ENCODE measurements around the gene PKM. TPM values are rescaled to one million over a fixed set of nuclear protein-coding genes. Genes with fewer than 3 reads are reported as not detected.

PKM gene
- total RNA-seq, 2 experiments from 2014 or later: 202 to 203 TPM

DNA sequence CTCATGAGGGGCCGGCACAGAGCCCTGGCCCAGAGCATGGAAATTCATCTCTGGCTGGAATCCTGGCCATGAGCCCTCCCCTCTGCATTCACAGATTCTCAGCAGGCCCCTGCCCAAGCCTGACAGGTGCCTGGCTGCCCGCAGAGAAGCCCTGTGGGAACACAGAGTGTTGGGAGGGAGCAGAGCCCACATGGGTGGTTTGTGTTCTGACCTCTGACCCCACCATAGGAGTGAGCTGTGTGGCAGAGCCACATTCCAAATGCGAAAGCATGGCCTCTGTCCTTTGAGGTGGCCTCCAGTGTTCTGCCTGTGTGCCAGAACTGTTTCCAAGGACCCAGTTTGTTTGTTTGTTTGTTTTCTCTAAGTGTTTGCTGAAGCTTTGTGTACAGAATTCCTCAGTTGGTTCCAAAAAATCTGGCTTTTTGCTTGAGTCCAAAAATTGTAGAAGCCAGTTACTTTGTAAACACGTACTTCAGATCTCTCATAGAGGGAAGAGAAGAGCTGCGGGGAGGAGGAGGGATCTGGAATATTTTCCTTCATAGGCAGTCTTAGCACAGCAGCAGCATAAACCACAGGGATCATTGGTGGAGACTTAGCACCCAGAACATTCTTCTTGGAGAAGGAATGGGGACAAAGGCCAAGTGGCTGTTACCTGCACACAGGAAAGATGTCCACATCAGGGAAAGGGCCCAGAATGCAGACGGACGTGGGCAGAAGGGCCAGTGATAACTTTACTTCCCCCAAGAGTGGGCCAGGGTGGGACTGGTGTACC lies 69.4 kb downstream of the PKM start:
- intact Hi-C loops (cut with DNase I, micrococcal nuclease): no loop called here
- no peaks in the 10 kb centered on the region for H3K36me3 Mint-ChIP-seq (ENCODE audit: low read depth)
- ChIA-PET POLR2A (no interaction called here), CTCF (no interaction called here)
- H3K9me3 Mint-ChIP-seq: no peaks in the 10 kb centered on the region
- DNase-seq (no peak), ATAC-seq (ENCODE audit: poor library complexity) (no peak)
- no peak overlapping the region for H3K4me3 Mint-ChIP-seq
- Histone ChIP-seq H3K27ac (ENCODE audit: low read depth in 1 of 2, low read length in 2 of 2) (no peak overlapping the region), H3K27me3 (ENCODE audit: control insufficient read depth in 1 of 2, insufficient read depth in 2 of 2, low read length in 2 of 2) (no peaks in the 10 kb centered on the region), H3K9me3 (ENCODE audit: control insufficient read depth in 1 of 2, insufficient read depth in 1 of 2, low read length in 2 of 2) (no peaks in the 10 kb centered on the region), H3K4me1 (ENCODE audit: insufficient read depth, low read length) (no peaks in the 10 kb centered on the region), H3K36me3 (ENCODE audit: insufficient read depth, low read length) (no peaks in the 10 kb centered on the region), H3K4me3 (ENCODE audit: low read length) (no peak overlapping the region)
- TF ChIP-seq, protein P1, sequence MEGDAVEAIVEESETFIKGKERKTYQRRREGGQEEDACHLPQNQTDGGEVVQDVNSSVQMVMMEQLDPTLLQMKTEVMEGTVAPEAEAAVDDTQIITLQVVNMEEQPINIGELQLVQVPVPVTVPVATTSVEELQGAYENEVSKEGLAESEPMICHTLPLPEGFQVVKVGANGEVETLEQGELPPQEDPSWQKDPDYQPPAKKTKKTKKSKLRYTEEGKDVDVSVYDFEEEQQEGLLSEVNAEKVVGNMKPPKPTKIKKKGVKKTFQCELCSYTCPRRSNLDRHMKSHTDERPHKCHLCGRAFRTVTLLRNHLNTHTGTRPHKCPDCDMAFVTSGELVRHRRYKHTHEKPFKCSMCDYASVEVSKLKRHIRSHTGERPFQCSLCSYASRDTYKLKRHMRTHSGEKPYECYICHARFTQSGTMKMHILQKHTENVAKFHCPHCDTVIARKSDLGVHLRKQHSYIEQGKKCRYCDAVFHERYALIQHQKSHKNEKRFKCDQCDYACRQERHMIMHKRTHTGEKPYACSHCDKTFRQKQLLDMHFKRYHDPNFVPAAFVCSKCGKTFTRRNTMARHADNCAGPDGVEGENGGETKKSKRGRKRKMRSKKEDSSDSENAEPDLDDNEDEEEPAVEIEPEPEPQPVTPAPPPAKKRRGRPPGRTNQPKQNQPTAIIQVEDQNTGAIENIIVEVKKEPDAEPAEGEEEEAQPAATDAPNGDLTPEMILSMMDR (IDR thresholded peaks at IDR 0.05): no peak
- no peaks in the 10 kb centered on the region for H3K4me1 Mint-ChIP-seq (ENCODE audit: low read depth)
- H3K27me3 Mint-ChIP-seq: no peaks in the 10 kb centered on the region
- H3K27ac Mint-ChIP-seq: no peak overlapping the region

DNA sequence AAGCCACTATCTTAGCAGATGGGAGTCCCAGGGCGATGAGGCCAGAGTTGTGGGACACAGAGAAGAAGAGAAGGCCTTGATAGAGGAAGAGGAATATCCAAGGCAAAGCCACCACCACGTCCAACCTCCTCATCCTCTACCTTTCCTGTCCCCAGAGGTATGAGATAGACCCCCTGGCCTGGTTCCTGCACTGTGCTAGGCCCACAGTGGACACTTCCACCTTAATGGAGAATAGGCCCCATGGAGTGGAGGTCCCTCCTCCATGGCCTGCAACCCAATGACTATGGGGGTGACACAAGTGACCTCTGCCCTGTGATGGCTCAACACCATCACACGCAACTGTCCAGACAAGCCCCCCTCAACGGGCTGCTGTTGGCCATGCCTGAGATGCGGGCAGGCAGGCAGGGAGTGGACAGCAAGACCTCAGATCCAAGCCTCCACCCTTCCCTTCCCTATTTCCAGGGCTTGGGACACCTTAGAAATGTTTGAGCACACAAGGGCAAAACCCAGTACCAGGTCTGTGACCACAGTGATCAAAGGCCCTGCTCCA lies 70.2 kb downstream of the PKM start:
- ATAC-seq (ENCODE audit: poor library complexity) (no peak), DNase-seq (no peak)
- Mint-ChIP-seq H3K36me3 (ENCODE audit: low read depth) (no peaks in the 10 kb centered on the region), H3K4me1 (ENCODE audit: low read depth) (peaks cover 2% of the 10 kb centered on the region), H3K4me3 (no peak overlapping the region), H3K9me3 (no peaks in the 10 kb centered on the region), H3K27ac (no peak overlapping the region), H3K27me3 (no peaks in the 10 kb centered on the region)
- ChIA-PET CTCF (no interaction called here), POLR2A (no interaction called here)
- Histone ChIP-seq H3K9me3 (ENCODE audit: control insufficient read depth in 1 of 2, insufficient read depth in 1 of 2, low read length in 2 of 2) (no peaks in the 10 kb centered on the region), H3K36me3 (ENCODE audit: insufficient read depth, low read length) (no peaks in the 10 kb centered on the region), H3K27me3 (ENCODE audit: control insufficient read depth in 1 of 2, insufficient read depth in 2 of 2, low read length in 2 of 2) (no peaks in the 10 kb centered on the region), H3K27ac (ENCODE audit: low read depth in 1 of 2, low read length in 2 of 2) (no peak overlapping the region), H3K4me1 (ENCODE audit: insufficient read depth, low read length) (peaks cover 3% of the 10 kb centered on the region), H3K4me3 (ENCODE audit: low read length) (no peak overlapping the region)
- intact Hi-C loops (cut with DNase I, micrococcal nuclease): no loop called here
- TF ChIP-seq, protein P1 (IDR thresholded peaks at IDR 0.05): no peak

DNA sequence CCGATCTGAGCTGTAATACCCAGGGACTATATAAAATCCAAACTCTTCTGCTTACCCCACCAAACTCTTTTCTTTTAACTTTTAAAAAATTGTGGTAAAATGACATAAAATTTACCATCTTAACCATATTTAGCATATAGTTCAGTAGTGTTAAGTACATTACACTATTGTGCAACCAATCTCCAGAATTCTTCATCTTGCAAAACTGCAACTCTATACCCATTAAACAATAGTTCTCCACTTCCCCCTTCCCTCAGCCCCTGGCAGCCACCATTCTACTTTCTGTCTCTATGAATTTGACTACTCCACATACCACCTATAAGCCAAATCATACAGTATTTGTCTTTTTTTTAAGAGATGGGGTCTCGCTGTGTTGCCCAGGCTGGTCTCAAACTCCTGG lies 74.1 kb downstream of the PKM start:
- Mint-ChIP-seq H3K9me3 (no peaks in the 10 kb centered on the region), H3K36me3 (ENCODE audit: low read depth) (no peaks in the 10 kb centered on the region), H3K4me3 (no peak overlapping the region), H3K4me1 (ENCODE audit: low read depth) (peaks cover 8% of the 10 kb centered on the region), H3K27me3 (no peaks in the 10 kb centered on the region), H3K27ac (no peak overlapping the region)
- TF ChIP-seq, protein P1 (IDR thresholded peaks at IDR 0.05): no peak
- ChIA-PET POLR2A (no interaction called here), CTCF (interaction anchor here (1.8 to 2.2 kb wide), 2 partner anchors 376 to 413 kb away, joined by 6 to 22 read pairs; no protein-coding TSS in a partner anchor)
- Histone ChIP-seq H3K27me3 (ENCODE audit: control insufficient read depth in 1 of 2, insufficient read depth in 2 of 2, low read length in 2 of 2) (no peaks in the 10 kb centered on the region), H3K4me1 (ENCODE audit: insufficient read depth, low read length) (peaks cover 7% of the 10 kb centered on the region), H3K9me3 (ENCODE audit: control insufficient read depth in 1 of 2, insufficient read depth in 1 of 2, low read length in 2 of 2) (no peaks in the 10 kb centered on the region), H3K36me3 (ENCODE audit: insufficient read depth, low read length) (no peaks in the 10 kb centered on the region), H3K4me3 (ENCODE audit: low read length) (no peak overlapping the region), H3K27ac (ENCODE audit: low read depth in 1 of 2, low read length in 2 of 2) (no peak overlapping the region)
- no peak for DNase-seq
- intact Hi-C loops (cut with DNase I, micrococcal nuclease): loop anchor here (1.0 kb wide), 2 partner anchors 377 to 413 kb away; no protein-coding TSS in a partner anchor
- no peak for ATAC-seq (ENCODE audit: poor library complexity)

All from CD4-positive, alpha-beta T cell (primary cell).